ENCODE measurements around the gene CYP46A1. TPM values are rescaled to one million over a fixed set of nuclear protein-coding genes. Genes with fewer than 3 reads are reported as not detected.
A peak's percentile ranks its signal among the peaks of the same experiment; 100 is the strongest.

CYP46A1 gene
- total and polyA plus RNA-seq, 4 experiments from 2014 or later: 0.15 to 0.36 TPM; not detected in 2

DNA sequence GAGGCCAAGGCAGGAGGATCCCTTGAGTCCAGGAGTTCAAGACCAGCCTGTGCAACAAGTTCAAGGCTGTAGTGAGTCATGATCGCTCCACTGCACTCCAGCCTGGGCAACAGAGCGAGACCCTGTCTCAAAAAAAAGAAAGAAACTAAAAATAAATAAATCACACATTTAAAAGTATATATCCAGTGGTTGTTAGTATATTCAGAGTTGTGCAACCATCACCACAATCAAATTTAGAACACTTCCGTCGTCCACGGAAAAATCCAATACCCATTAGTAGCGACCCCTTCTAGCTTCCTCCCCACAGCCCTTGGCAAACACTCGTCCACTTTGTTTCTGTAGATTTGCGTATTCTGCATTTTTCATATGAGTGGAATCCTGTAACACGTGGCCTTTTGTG lies 64.4 kb downstream of the CYP46A1 start:
- Mint-ChIP-seq H3K27me3 (peaks cover 25 to 29% of the 10 kb centered on the region in 2 donors), H3K36me3 (no peaks in the 10 kb centered on the region), H3K4me1 (peaks cover 9 to 26% (median 18%) of the 10 kb centered on the region in 4 donors), H3K9me3 (no peaks in the 10 kb centered on the region), H3K4me3 (no peak overlapping the region), H3K27ac (no peak overlapping the region)
- H3K27ac ChIP-seq (ENCODE audit: low read depth, low read length): no peak overlapping the region
- CTCF ChIA-PET (ENCODE audit: partially characterized antibody): no interaction called here
- peaks cover 9% of the 10 kb centered on the region for H3K27me3 ChIP-seq (ENCODE audit: insufficient read depth, low read length)
- no peaks in the 10 kb centered on the region for H3K36me3 ChIP-seq (ENCODE audit: insufficient read depth, low read length)
- H3K9me3 ChIP-seq (ENCODE audit: control insufficient read depth in 1 of 2, low read length in 2 of 2): no peaks in the 10 kb centered on the region
- intact Hi-C loops (cut with micrococcal nuclease): no loop called here
- no peaks in the 10 kb centered on the region for H3K4me1 ChIP-seq (ENCODE audit: insufficient read depth, low read length)
- H3K4me3 ChIP-seq (ENCODE audit: low read length in 2 of 2): no peak overlapping the region
- DNase-seq: no peak
- POLR2A ChIA-PET (ENCODE audit: partially characterized antibody): no interaction called here

DNA sequence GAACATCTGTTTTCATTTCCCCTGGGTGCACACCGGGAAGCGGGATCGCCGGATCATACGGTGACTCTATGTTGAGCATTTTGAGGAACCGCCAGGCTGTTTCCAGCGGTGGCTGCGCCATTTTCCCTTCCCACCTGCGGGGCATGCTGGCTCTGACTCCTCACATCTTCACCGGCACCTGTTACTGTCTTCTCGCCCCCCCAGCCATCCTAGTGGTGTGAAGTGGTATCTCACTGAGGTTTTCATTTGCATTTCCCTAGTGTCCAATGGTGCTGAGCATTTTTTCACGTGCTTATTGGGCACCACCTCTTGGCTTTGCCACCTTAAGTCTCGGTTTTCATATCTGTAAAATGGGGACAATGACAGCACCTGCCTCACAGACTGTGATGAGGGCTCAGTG lies 65.0 kb downstream of the CYP46A1 start:
- peaks cover 27 to 31% of the 10 kb centered on the region in 2 donors for H3K27me3 Mint-ChIP-seq
- CTCF ChIA-PET (ENCODE audit: partially characterized antibody): no interaction called here
- DNase-seq: no peak

DNA sequence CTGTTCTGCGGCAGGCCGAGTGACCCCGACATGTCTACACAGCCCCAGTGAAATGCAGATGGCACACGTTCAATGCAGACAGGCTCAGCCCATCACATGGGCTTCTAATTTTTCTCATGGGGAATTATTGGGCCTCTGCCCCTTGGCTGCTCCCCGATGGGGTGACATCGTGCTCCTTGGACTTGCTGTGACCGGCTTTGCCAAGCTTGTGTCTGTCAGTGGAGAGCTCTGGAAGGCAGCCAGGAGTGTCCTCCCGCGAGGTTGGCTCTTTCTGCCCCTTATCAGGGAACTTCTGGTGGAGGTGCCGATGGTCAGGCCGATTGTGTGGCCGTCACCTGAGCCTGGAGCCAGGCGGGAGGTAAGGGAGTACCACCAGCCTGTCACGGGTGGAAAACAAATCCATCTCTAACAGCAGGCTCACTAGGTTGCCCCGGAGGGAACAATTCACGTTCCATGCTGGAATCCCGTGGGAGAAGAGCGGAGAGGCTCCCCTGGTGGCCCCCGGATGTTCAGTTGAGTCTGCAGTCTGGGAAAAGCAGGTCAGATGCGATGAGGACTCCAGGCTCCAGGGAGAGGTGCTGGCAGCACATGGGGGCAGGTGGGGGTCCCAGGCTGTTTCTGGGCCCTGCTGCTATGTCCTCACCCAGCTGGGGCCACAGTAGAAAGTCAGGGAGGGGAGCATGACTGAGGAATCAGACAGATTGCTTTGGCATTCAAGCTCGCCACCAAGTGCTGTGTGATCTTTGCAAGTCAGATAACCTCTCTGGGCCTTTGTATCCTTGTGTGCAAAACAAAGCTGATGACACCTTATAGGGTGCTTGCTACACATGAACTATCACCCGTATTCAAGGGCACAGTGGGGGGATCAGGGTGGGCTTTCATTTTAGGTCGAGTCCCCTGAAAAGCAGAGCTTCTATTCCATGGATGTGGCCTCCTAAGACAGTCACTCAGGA lies 65.9 kb downstream of the CYP46A1 start:
- peaks cover 33 to 34% of the 10 kb centered on the region in 2 donors for H3K27me3 Mint-ChIP-seq
- H3K36me3 ChIP-seq (ENCODE audit: insufficient read depth, low read length): no peaks in the 10 kb centered on the region
- H3K36me3 Mint-ChIP-seq: no peaks in the 10 kb centered on the region
- no peaks in the 10 kb centered on the region for H3K9me3 Mint-ChIP-seq
- ChIA-PET POLR2A (ENCODE audit: partially characterized antibody) (interaction anchor here (0.7 kb wide), 1 partner anchor 204 kb away, joined by 3 read pairs; no protein-coding TSS in a partner anchor), CTCF (ENCODE audit: partially characterized antibody) (no interaction called here)
- no peak overlapping the region for H3K4me3 ChIP-seq (ENCODE audit: low read length in 2 of 2)
- H3K27ac ChIP-seq (ENCODE audit: low read depth, low read length): no peak overlapping the region
- H3K27ac Mint-ChIP-seq: no peak overlapping the region
- no peaks in the 10 kb centered on the region for H3K9me3 ChIP-seq (ENCODE audit: control insufficient read depth in 1 of 2, low read length in 2 of 2)
- DNase-seq: no peak
- H3K4me1 ChIP-seq (ENCODE audit: insufficient read depth, low read length): no peaks in the 10 kb centered on the region
- no peak overlapping the region for H3K4me3 Mint-ChIP-seq
- H3K4me1 Mint-ChIP-seq: peaks cover 11 to 27% (median 21%) of the 10 kb centered on the region in 4 donors
- intact Hi-C loops (cut with micrococcal nuclease): no loop called here
- H3K27me3 ChIP-seq (ENCODE audit: insufficient read depth, low read length): peaks cover 21% of the 10 kb centered on the region

More for the DNA sequence above, 65.0 kb downstream of the CYP46A1 start:
- no peaks in the 10 kb centered on the region for H3K9me3 ChIP-seq (ENCODE audit: control insufficient read depth in 1 of 2, low read length in 2 of 2)
- no peak overlapping the region for H3K4me3 Mint-ChIP-seq
- POLR2A ChIA-PET (ENCODE audit: partially characterized antibody): interaction anchor here (0.7 kb wide), 1 partner anchor 205 kb away, joined by 3 read pairs; no protein-coding TSS in a partner anchor
- H3K9me3 Mint-ChIP-seq: no peaks in the 10 kb centered on the region
- H3K27ac ChIP-seq (ENCODE audit: low read depth, low read length): no peak overlapping the region
- H3K36me3 ChIP-seq (ENCODE audit: insufficient read depth, low read length): no peaks in the 10 kb centered on the region
- peaks cover 15% of the 10 kb centered on the region for H3K27me3 ChIP-seq (ENCODE audit: insufficient read depth, low read length)
- peaks cover 11 to 27% (median 21%) of the 10 kb centered on the region in 4 donors for H3K4me1 Mint-ChIP-seq
- intact Hi-C loops (cut with micrococcal nuclease): no loop called here
- H3K27ac Mint-ChIP-seq: no peak overlapping the region
- no peaks in the 10 kb centered on the region for H3K4me1 ChIP-seq (ENCODE audit: insufficient read depth, low read length)
- no peak overlapping the region for H3K4me3 ChIP-seq (ENCODE audit: low read length in 2 of 2)
- H3K36me3 Mint-ChIP-seq: no peaks in the 10 kb centered on the region

DNA sequence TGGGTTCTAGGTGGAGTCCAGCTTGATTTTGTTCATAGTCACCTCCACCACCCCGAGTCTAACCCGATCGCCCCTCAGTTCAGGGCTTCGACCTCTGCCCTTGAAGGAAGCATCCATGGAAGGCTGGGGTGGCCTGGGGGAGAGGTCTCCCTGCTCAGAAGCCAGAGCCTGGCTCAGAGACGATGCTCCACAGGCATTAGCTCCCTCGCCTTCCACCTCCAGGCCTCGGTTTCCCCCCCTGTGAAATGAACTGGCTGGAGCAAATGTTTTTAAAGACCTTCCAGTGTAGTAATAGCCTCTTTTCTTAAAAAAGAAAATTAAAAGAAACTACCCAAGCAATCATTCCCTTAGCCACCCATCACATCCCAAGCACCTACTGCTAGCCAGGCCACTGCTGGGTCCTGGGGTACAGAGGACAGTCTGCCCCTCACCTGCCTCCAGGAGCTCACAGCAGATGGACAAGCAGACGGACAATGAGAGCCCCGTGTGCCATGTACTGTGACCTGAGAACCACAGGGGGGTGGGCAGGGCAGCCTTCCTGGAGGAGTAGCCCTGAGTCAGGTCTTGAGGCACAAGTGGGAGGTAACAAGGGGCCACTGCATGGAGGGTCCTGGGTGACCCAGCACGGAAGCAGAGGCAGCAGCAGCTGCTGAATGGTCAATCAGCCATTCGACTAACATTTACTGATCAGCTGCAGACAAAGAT lies 66.8 kb downstream of the CYP46A1 start:
- peaks cover 30 to 34% of the 10 kb centered on the region in 2 donors for H3K27me3 Mint-ChIP-seq

DNA sequence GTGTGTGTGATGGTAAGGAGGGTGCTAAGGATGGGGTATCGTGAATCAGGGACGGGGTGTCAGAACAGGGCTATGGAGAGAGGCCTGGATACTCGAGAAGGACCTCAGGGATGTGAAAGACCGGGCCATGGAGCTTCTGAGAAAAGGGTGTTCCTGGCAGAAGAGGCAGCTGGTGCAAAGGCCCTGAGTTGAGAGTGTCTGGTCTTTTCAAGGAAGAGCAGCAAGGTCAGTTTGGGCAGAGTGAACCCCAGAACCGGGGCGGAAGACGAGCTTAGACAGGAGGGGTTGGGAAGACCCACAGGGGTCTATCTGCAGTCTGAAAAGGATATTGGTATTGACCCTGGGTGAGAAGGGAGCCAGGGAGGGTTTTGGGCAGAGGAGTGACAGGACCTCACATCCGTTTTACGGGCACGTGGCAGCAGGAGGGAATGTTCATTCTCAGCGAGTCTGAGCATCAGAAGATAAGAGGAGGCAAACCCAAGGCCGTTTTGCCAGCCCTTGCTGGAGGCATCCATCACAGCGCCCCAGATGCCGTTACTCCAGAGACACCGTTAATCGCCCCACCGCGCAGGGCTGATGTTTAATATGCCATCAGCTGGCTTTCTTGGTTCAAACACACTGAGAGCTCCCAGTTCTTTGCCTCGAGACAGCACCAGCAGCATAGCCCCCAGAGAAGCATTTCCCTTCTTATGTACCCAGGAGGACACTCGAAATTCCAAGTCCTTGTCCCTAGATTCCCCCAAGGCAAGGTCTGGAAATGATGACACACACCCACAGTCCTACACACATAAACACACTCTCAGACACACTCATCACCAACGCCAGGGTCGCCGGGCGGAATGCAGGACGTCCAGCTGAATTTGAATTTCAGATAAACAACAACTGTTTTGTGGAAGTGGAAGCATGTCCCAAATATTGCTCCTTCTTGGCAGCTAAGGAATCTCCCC lies 67.7 kb downstream of the CYP46A1 start:
- Mint-ChIP-seq H3K27me3 (peaks cover 32 to 36% of the 10 kb centered on the region in 2 donors), H3K9me3 (no peaks in the 10 kb centered on the region), H3K27ac (peak overlapping the region in 2 of 7 donors; percentile 24 to 67), H3K4me1 (peaks cover 7 to 21% (median 15%) of the 10 kb centered on the region in 4 donors), H3K36me3 (no peaks in the 10 kb centered on the region), H3K4me3 (peak overlapping the region in 2 of 8 donors; percentile 7 to 14)
- intact Hi-C loops (cut with micrococcal nuclease): no loop called here
- Histone ChIP-seq H3K27ac (ENCODE audit: low read depth, low read length) (no peak overlapping the region), H3K27me3 (ENCODE audit: insufficient read depth, low read length) (peaks cover 23% of the 10 kb centered on the region), H3K4me1 (ENCODE audit: insufficient read depth, low read length) (no peaks in the 10 kb centered on the region), H3K36me3 (ENCODE audit: insufficient read depth, low read length) (no peaks in the 10 kb centered on the region), H3K9me3 (ENCODE audit: control insufficient read depth in 1 of 2, low read length in 2 of 2) (no peaks in the 10 kb centered on the region), H3K4me3 (ENCODE audit: low read length in 2 of 2) (no peak overlapping the region)
- ChIA-PET POLR2A (ENCODE audit: partially characterized antibody) (no interaction called here), CTCF (ENCODE audit: partially characterized antibody) (interaction anchor here (1.3 kb wide), 1 partner anchor 336 kb away, joined by 3 read pairs; no protein-coding TSS in a partner anchor)
- DNase-seq: no peak

More for the DNA sequence above, 66.8 kb downstream of the CYP46A1 start:
- ChIA-PET POLR2A (ENCODE audit: partially characterized antibody) (no interaction called here), CTCF (ENCODE audit: partially characterized antibody) (no interaction called here)
- Histone ChIP-seq H3K27ac (ENCODE audit: low read depth, low read length) (no peak overlapping the region), H3K9me3 (ENCODE audit: control insufficient read depth in 1 of 2, low read length in 2 of 2) (no peaks in the 10 kb centered on the region), H3K36me3 (ENCODE audit: insufficient read depth, low read length) (no peaks in the 10 kb centered on the region), H3K27me3 (ENCODE audit: insufficient read depth, low read length) (peaks cover 23% of the 10 kb centered on the region), H3K4me1 (ENCODE audit: insufficient read depth, low read length) (no peaks in the 10 kb centered on the region), H3K4me3 (ENCODE audit: low read length in 2 of 2) (no peak overlapping the region)
- H3K4me1 Mint-ChIP-seq: peaks cover 11 to 25% (median 18%) of the 10 kb centered on the region in 4 donors
- intact Hi-C loops (cut with micrococcal nuclease): no loop called here
- DNase-seq: no peak
- H3K4me3 Mint-ChIP-seq: no peak overlapping the region
- H3K36me3 Mint-ChIP-seq: no peaks in the 10 kb centered on the region
- no peak overlapping the region for H3K27ac Mint-ChIP-seq
- no peaks in the 10 kb centered on the region for H3K9me3 Mint-ChIP-seq

DNA sequence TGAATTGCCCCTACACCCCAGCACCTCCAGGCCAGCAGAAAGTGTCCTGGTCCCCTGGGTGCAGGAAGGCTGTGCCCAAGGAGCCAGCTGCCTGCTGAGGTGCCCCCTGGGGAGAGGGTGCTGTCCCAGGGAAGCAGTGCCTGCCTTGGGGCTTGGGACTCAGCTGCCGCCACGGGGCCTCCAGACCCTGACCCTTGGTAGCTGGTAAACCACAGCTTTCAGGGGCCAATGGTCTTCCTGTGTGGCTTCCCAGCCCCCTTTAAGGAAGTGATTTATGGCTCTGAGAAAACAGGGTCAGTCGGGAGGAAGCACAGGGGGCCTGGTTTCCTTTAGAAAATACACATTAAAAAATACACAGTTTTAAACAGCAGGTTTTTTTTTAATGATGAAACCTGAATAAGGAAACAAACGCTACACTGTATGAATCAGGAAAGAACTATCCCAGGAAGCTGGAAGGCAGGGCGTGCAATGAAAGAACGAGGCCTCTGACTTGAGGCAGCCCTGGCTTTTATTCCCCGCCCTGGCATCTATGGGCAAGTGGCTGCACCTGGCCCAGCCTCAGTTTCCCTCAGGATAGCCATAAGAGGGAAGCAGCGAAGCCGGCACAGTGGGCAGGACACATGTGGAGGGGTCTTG lies 68.5 kb downstream of the CYP46A1 start:
- intact Hi-C loops (cut with micrococcal nuclease): no loop called here
- peaks cover 23% of the 10 kb centered on the region for H3K27me3 ChIP-seq (ENCODE audit: insufficient read depth, low read length)
- Mint-ChIP-seq H3K4me3 (no peak overlapping the region), H3K27ac (no peak overlapping the region), H3K4me1 (peaks cover 7 to 21% (median 13%) of the 10 kb centered on the region in 4 donors), H3K9me3 (no peaks in the 10 kb centered on the region), H3K36me3 (no peaks in the 10 kb centered on the region), H3K27me3 (peaks cover 32 to 37% of the 10 kb centered on the region in 2 donors)
- H3K27ac ChIP-seq (ENCODE audit: low read depth, low read length): no peak overlapping the region
- no peaks in the 10 kb centered on the region for H3K9me3 ChIP-seq (ENCODE audit: control insufficient read depth in 1 of 2, low read length in 2 of 2)
- DNase-seq: no peak
- ChIA-PET CTCF (ENCODE audit: partially characterized antibody) (interaction anchor here (1.3 kb wide), 1 partner anchor 337 kb away, joined by 3 read pairs; no protein-coding TSS in a partner anchor), POLR2A (ENCODE audit: partially characterized antibody) (no interaction called here)
- no peaks in the 10 kb centered on the region for H3K4me1 ChIP-seq (ENCODE audit: insufficient read depth, low read length)
- H3K4me3 ChIP-seq (ENCODE audit: low read length in 2 of 2): no peak overlapping the region
- no peaks in the 10 kb centered on the region for H3K36me3 ChIP-seq (ENCODE audit: insufficient read depth, low read length)
